CD8-positive, alpha-beta memory T cell (primary cell): ENCODE measurements around the gene PARL. TPM values are rescaled to one million over a fixed set of nuclear protein-coding genes. Genes with fewer than 3 reads are reported as not detected.

Experiments used
- CTCF ChIA-PET: fragments of 350-600 bp; sonication (Branson Sonifier 250); formaldehyde crosslinking; loops from one replicate; lab custom pipeline; 2021; ENCODE audit warnings: antibody characterized with exemption; lab: Charles Lee
- POLR2A ChIA-PET: fragments of 350-600 bp; sonication (Branson Sonifier 250); formaldehyde crosslinking; loops from one replicate; lab custom pipeline; 2021; ENCODE audit warnings: antibody characterized with exemption; lab: Charles Lee
- DNase-seq, 5 donors: peaks; one replicate each; pipeline versions ENCODE4 v3.0.0 to v3.0.0-alpha.2; 2020 to 2022; ENCODE audit warnings: mixed read lengths in 1 of 5
- H3K27ac ChIP-seq: one replicate; pipeline ENCODE4 v1.7.0; 2013; ENCODE audit warnings: low read depth, mild to moderate bottlenecking, low read length, moderate library complexity
- H3K27me3 ChIP-seq: 2 replicates; pipeline ENCODE4 v1.7.0; 2013; ENCODE audit warnings: low read length, mild to moderate bottlenecking; ENCODE audit not compliant: insufficient read depth, poor library complexity, severe bottlenecking
- H3K36me3 ChIP-seq: 2 replicates; pipeline ENCODE4 v1.7.0; 2013; ENCODE audit warnings: mild to moderate bottlenecking, low read length, moderate library complexity; ENCODE audit not compliant: insufficient read depth
- H3K4me1 ChIP-seq: 2 replicates; pipeline ENCODE4 v1.7.0; 2013; ENCODE audit warnings: mild to moderate bottlenecking, low read length, moderate library complexity; ENCODE audit not compliant: insufficient read depth
- H3K4me3 ChIP-seq: 2 replicates; pipeline ENCODE4 v1.7.0; 2013; ENCODE audit warnings: mild to moderate bottlenecking, low read length
- H3K9me3 ChIP-seq: 2 replicates; pipeline ENCODE4 v1.7.0; 2013; ENCODE audit warnings: mild to moderate bottlenecking, low read length
- H3K27ac Mint-ChIP-seq, 8 donors: one replicate each; pipeline ENCODE4 v1.8.0; 2020 to 2021; ENCODE audit warnings: mixed read lengths in 8 of 8, mild to moderate bottlenecking in 6 of 8, inconsistent platforms in 3 of 8, moderate library complexity in 3 of 8
- H3K27me3 Mint-ChIP-seq, 2 donors: one replicate each; pipeline ENCODE4 v1.8.0; 2020 to 2021; ENCODE audit warnings: mixed read lengths in 2 of 2, mild to moderate bottlenecking in 1 of 2, moderate library complexity in 1 of 2
- H3K36me3 Mint-ChIP-seq, 3 donors: one replicate each; pipeline ENCODE4 v1.8.0; 2020 to 2021; ENCODE audit warnings: mixed read lengths in 3 of 3, inconsistent platforms in 1 of 3, mild to moderate bottlenecking in 1 of 3
- H3K4me1 Mint-ChIP-seq, 3 donors: one replicate each; pipeline ENCODE4 v1.8.0; 2020 to 2021; ENCODE audit warnings: mixed read lengths in 3 of 3, inconsistent platforms in 1 of 3, mild to moderate bottlenecking in 1 of 3
- H3K4me3 Mint-ChIP-seq, 7 donors: one replicate each; pipeline ENCODE4 v1.8.0; 2020 to 2021; ENCODE audit warnings: mixed read lengths in 7 of 7, mild to moderate bottlenecking in 6 of 7, moderate library complexity in 4 of 7, inconsistent platforms in 2 of 7
- H3K9me3 Mint-ChIP-seq, 5 donors: one replicate each; pipeline ENCODE4 v1.8.0; 2020 to 2022; ENCODE audit warnings: mixed read lengths in 5 of 5, mild to moderate bottlenecking in 3 of 5, moderate library complexity in 2 of 5, inconsistent platforms in 1 of 5
- polyA plus RNA-seq: library from polyadenylated mRNA; unstranded; fragments of 300-500 nt; fragmentation: Illumina TruSeq; gene quantifications from one replicate; pipeline ENCODE4 v1.2.3, GENCODE V29; 2021
- total RNA-seq, 2 experiments: library from RNA; stranded (reverse); gene quantifications; one replicate each; pipeline ENCODE4 v1.2.3, GENCODE V29; 2021

The PARL gene
- total and polyA plus RNA-seq, 3 experiments from 2014 or later = 93.4 to 98.1 (median 95.9) TPM

GRCh38 chr3:183814240-183814639, 70.4 kb downstream of the PARL start:
- H3K4me3 Mint-ChIP-seq = peak overlapping the region in 3 of 7 donors; percentile 3 to 24 (median 20)
- no peaks in the 10 kb centered on the region for H3K9me3 ChIP-seq
- peaks cover 13% of the 10 kb centered on the region for H3K4me1 ChIP-seq
- no peaks in the 10 kb centered on the region for H3K36me3 ChIP-seq
- CTCF ChIA-PET = interaction anchor here (2.2 kb wide), 1 partner anchor 10 kb away, joined by 8 read pairs; no protein-coding TSS in a partner anchor
- H3K27me3 ChIP-seq = no peaks in the 10 kb centered on the region
- H3K27ac Mint-ChIP-seq = peak overlapping the region; percentile 23 to 96 (median 83)
- DNase-seq = no peak
- peaks cover 19 to 28% (median 24%) of the 10 kb centered on the region in 3 donors for H3K4me1 Mint-ChIP-seq
- H3K36me3 Mint-ChIP-seq = peaks cover 0 to 42% (median 13%) of the 10 kb centered on the region in 3 donors
- POLR2A ChIA-PET = no interaction called here
- H3K9me3 Mint-ChIP-seq = no peaks in the 10 kb centered on the region
- no peak overlapping the region for H3K27ac ChIP-seq
- no peak overlapping the region for H3K4me3 ChIP-seq
- no peaks in the 10 kb centered on the region for H3K27me3 Mint-ChIP-seq

GRCh38 chr3:183812761-183813445, 71.8 kb downstream of the PARL start:
- DNase-seq = no peak
- Histone ChIP-seq H3K27me3 (no peaks in the 10 kb centered on the region), H3K4me3 (no peak overlapping the region), H3K4me1 (peaks cover 13% of the 10 kb centered on the region), H3K9me3 (no peaks in the 10 kb centered on the region), H3K27ac (no peak overlapping the region), H3K36me3 (peaks cover under 1% of the 10 kb centered on the region)
- peak overlapping the region; percentile 11 to 91 (median 58) for H3K27ac Mint-ChIP-seq
- POLR2A ChIA-PET = no interaction called here
- peaks cover 0 to 1% of the 10 kb centered on the region in 2 donors for H3K27me3 Mint-ChIP-seq
- CTCF ChIA-PET = no interaction called here
- no peak overlapping the region for H3K4me3 Mint-ChIP-seq
- H3K9me3 Mint-ChIP-seq = no peaks in the 10 kb centered on the region
- peaks cover 0 to 54% (median 18%) of the 10 kb centered on the region in 3 donors for H3K36me3 Mint-ChIP-seq
- peaks cover 19 to 28% (median 24%) of the 10 kb centered on the region in 3 donors for H3K4me1 Mint-ChIP-seq

GRCh38 chr3:183811638-183812037, 73.0 kb downstream of the PARL start:
- Histone ChIP-seq H3K4me1 (peaks cover 12% of the 10 kb centered on the region), H3K4me3 (no peak overlapping the region), H3K27me3 (no peaks in the 10 kb centered on the region), H3K27ac (no peak overlapping the region), H3K9me3 (no peaks in the 10 kb centered on the region), H3K36me3 (peaks cover 13% of the 10 kb centered on the region)
- Mint-ChIP-seq H3K27ac (peak overlapping the region in 3 of 8 donors; percentile 32 to 91 (median 51)), H3K4me3 (no peak overlapping the region), H3K9me3 (no peaks in the 10 kb centered on the region), H3K36me3 (peaks cover 5 to 62% (median 28%) of the 10 kb centered on the region in 3 donors), H3K27me3 (peaks cover 0 to 1% of the 10 kb centered on the region in 2 donors), H3K4me1 (peaks cover 17 to 23% (median 22%) of the 10 kb centered on the region in 3 donors)
- ChIA-PET CTCF (no interaction called here), POLR2A (no interaction called here)
- DNase-seq = no peak

- POLR2A ChIA-PET = no interaction called here
- peaks cover 5 to 62% (median 27%) of the 10 kb centered on the region in 3 donors for H3K36me3 Mint-ChIP-seq
These were observed 73.8 kb downstream of the PARL start for GRCh38 chr3:183810643-183811594.

GRCh38 chr3:183809270-183809669, 75.4 kb downstream of the PARL start:
- no peak overlapping the region for H3K4me3 Mint-ChIP-seq
- H3K9me3 ChIP-seq = no peaks in the 10 kb centered on the region
- CTCF ChIA-PET = no interaction called here

More at GRCh38 chr3:183810643-183811594, 73.8 kb downstream of the PARL start:
- H3K9me3 ChIP-seq = no peaks in the 10 kb centered on the region
- Mint-ChIP-seq H3K27me3 (peaks cover 0 to 1% of the 10 kb centered on the region in 2 donors), H3K4me3 (no peak overlapping the region), H3K9me3 (no peaks in the 10 kb centered on the region), H3K27ac (peak overlapping the region in 4 of 8 donors; percentile 32 to 91 (median 45)), H3K4me1 (peaks cover 12 to 16% (median 15%) of the 10 kb centered on the region in 3 donors)
- H3K36me3 ChIP-seq = peaks cover 20% of the 10 kb centered on the region
- H3K4me3 ChIP-seq = no peak overlapping the region
- no peak for DNase-seq
- no peaks in the 10 kb centered on the region for H3K27me3 ChIP-seq
- no peak overlapping the region for H3K27ac ChIP-seq
- CTCF ChIA-PET = no interaction called here
- peaks cover 5% of the 10 kb centered on the region for H3K4me1 ChIP-seq

GRCh38 chr3:183808355-183808754, 76.3 kb downstream of the PARL start:
- H3K36me3 Mint-ChIP-seq = peaks cover 5 to 80% (median 34%) of the 10 kb centered on the region in 3 donors
- H3K27me3 Mint-ChIP-seq = peaks cover 0 to 1% of the 10 kb centered on the region in 2 donors
- Histone ChIP-seq H3K27me3 (no peaks in the 10 kb centered on the region), H3K4me1 (no peaks in the 10 kb centered on the region), H3K4me3 (no peak overlapping the region), H3K27ac (no peak overlapping the region), H3K9me3 (no peaks in the 10 kb centered on the region), H3K36me3 (peaks cover 27% of the 10 kb centered on the region)
- no peak for DNase-seq
- H3K27ac Mint-ChIP-seq = no peak overlapping the region
- no peaks in the 10 kb centered on the region for H3K4me1 Mint-ChIP-seq
- H3K9me3 Mint-ChIP-seq = no peaks in the 10 kb centered on the region
- H3K4me3 Mint-ChIP-seq = no peak overlapping the region
- ChIA-PET POLR2A (no interaction called here), CTCF (no interaction called here)

More at GRCh38 chr3:183809270-183809669, 75.4 kb downstream of the PARL start:
- POLR2A ChIA-PET = no interaction called here
- Histone ChIP-seq H3K27ac (no peak overlapping the region), H3K4me1 (no peaks in the 10 kb centered on the region), H3K4me3 (no peak overlapping the region), H3K27me3 (no peaks in the 10 kb centered on the region), H3K36me3 (peaks cover 24% of the 10 kb centered on the region)
- H3K36me3 Mint-ChIP-seq = peaks cover 5 to 71% (median 28%) of the 10 kb centered on the region in 3 donors
- peaks cover 0 to 1% of the 10 kb centered on the region in 2 donors for H3K27me3 Mint-ChIP-seq
- H3K4me1 Mint-ChIP-seq = peaks cover under 1 to 2% (median 1%) of the 10 kb centered on the region in 3 donors
- no peak for DNase-seq
- no peaks in the 10 kb centered on the region for H3K9me3 Mint-ChIP-seq
- H3K27ac Mint-ChIP-seq = peak overlapping the region in 2 of 8 donors; percentile 17 to 52

- Histone ChIP-seq H3K4me3 (no peak overlapping the region), H3K4me1 (no peaks in the 10 kb centered on the region), H3K36me3 (peaks cover 30% of the 10 kb centered on the region), H3K9me3 (no peaks in the 10 kb centered on the region), H3K27me3 (no peaks in the 10 kb centered on the region), H3K27ac (no peak overlapping the region)
- Mint-ChIP-seq H3K27me3 (peaks cover 0 to 1% of the 10 kb centered on the region in 2 donors), H3K27ac (no peak overlapping the region), H3K4me1 (no peaks in the 10 kb centered on the region), H3K9me3 (no peaks in the 10 kb centered on the region), H3K4me3 (no peak overlapping the region), H3K36me3 (peaks cover 5 to 84% (median 36%) of the 10 kb centered on the region in 3 donors)
- ChIA-PET CTCF (no interaction called here), POLR2A (no interaction called here)
- DNase-seq = no peak
These were observed 76.8 kb downstream of the PARL start for GRCh38 chr3:183807881-183808280.
